Right lobe of liver (tissue), 4 donors: ENCODE results near the gene APOA5.

ENCODE experiments used
- POLR2A ChIP-seq: fragments of 450-650 bp; IDR thresholded peaks from one replicate; pipeline ENCODE4 v1.6.1; 2017; ENCODE audit warnings: antibody characterized with exemption, mild to moderate bottlenecking
- TF ChIP-seq, protein P1 (sequence below), 4 donors: fragments of 200-600 bp in 3 of 4; fragments of 450-650 bp in 1 of 4; IDR thresholded peaks; one replicate each; pipeline versions ENCODE4 v1.5.1 to v1.8.0; 2016 to 2022; ENCODE audit warnings: antibody characterized with exemption in 4 of 4, mild to moderate bottlenecking in 2 of 4
- donor health status: DM: no; HTN: no; CAD: no.
- donor health status: DM: no; HTN: no; CAD: no.
- donor health status: DM: no; HTN: yes; CAD: no.

DNA sequence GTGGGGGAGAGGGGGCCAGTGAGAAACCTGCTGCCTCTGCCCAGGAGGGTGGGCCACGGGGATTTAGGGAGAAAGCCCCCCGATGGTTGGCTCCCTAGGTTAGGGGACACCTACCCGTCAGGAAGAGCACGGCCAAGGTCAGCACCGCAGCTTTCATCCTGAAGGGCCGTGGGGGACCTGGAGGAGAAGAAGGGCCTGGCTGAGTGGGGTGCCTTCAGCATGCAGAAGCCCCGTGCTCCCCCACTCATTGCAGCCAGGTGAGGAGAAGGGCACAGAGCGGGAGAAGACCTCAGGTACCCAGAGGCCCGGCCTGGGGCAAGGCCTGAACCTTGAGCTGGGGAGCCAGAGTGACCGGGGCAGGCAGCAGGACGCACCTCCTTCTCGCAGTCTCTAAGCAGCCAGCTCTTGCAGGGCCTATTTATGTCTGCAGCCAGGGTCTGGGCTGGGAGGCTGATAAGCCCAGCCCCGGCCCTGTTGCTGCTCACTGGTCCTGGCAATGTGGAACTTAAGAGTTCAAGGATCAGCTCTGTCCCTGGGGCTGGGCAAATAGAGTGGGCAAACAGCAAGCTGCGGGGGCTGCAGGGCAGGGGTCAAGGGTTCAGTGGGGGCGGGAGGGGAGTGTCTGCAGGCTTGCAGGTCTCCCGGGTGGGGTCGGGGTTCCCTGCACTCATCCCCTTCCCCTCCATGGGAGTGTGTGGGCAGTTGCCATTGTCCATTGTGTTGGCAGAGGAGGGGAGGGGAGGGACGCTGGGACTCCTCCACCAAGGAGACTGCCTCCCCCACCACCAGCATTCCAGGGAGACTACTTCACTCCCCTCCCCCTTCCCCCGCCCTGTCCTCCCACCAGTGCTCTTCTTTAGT, 45.8 kb upstream of the APOA5 start, which contains the start of gene APOA1:
- peak; percentile 98 for TF ChIP-seq POLR2A
- TF ChIP-seq, protein P1, sequence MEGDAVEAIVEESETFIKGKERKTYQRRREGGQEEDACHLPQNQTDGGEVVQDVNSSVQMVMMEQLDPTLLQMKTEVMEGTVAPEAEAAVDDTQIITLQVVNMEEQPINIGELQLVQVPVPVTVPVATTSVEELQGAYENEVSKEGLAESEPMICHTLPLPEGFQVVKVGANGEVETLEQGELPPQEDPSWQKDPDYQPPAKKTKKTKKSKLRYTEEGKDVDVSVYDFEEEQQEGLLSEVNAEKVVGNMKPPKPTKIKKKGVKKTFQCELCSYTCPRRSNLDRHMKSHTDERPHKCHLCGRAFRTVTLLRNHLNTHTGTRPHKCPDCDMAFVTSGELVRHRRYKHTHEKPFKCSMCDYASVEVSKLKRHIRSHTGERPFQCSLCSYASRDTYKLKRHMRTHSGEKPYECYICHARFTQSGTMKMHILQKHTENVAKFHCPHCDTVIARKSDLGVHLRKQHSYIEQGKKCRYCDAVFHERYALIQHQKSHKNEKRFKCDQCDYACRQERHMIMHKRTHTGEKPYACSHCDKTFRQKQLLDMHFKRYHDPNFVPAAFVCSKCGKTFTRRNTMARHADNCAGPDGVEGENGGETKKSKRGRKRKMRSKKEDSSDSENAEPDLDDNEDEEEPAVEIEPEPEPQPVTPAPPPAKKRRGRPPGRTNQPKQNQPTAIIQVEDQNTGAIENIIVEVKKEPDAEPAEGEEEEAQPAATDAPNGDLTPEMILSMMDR (IDR thresholded peaks at IDR 0.05): no peak
